T-cell (primary cell): ENCODE data around the gene TOMM22. TPM values are rescaled to one million over a fixed set of nuclear protein-coding genes. Genes with fewer than 3 reads are reported as not detected.

ENCODE experiments used
- ATAC-seq, 4 experiments: fragments of 200-7000 bp in 3 of 4; fragments of 150-1000 bp in 1 of 4; cut with Tn5 transposase; replicated peaks in 1 of 4; 1 replicate in 3 of 4; 2 replicates in 1 of 4; pipeline ENCODE4 v1.10.0; 2021; ENCODE audit warnings: moderate library complexity in 3 of 4, mild to moderate bottlenecking in 2 of 4, moderate number of reproducible peaks in 1 of 4
- CTCF ChIA-PET, 2 donors: fragments of 300-600 bp; sonication (Branson Sonifier 250); formaldehyde crosslinking; loops; one replicate each; lab custom pipeline; 2022; ENCODE audit warnings: antibody characterized with exemption in 2 of 2; lab: Charles Lee
- POLR2A ChIA-PET, 2 donors: fragments of 300-600 bp; sonication (Branson Sonifier 250); formaldehyde crosslinking; loops; one replicate each; lab custom pipeline; 2022; ENCODE audit warnings: antibody characterized with exemption in 2 of 2; lab: Charles Lee
- DNase-seq, 35 experiments: peaks; one replicate each; pipeline versions ENCODE4 v3.0.0 to v3.0.0-alpha.2; 2013 to 2023
- H3K27ac ChIP-seq: one replicate; pipeline ENCODE4 v1.5.1; 2013; ENCODE audit warnings: low read length
- H3K27me3 ChIP-seq, 2 experiments: replicated peaks in 1 of 2; 1 replicate in 1 of 2; 2 replicates in 1 of 2; pipeline versions ENCODE4 v1.6.1 to v1.7.0; 2013; ENCODE audit warnings: low read length in 1 of 2, mixed read lengths in 1 of 2; ENCODE audit not compliant: control insufficient read depth in 2 of 2, insufficient read depth in 2 of 2; ENCODE audit errors: extremely low read depth in 1 of 2
- H3K36me3 ChIP-seq, 2 donors: 1 replicate in 1 of 2; 2 replicates in 1 of 2; pipeline versions ENCODE4 v1.6.1 to v1.7.0; 2013; ENCODE audit warnings: low read length in 1 of 2; ENCODE audit not compliant: control insufficient read depth in 2 of 2, insufficient read depth in 1 of 2; ENCODE audit errors: extremely low read depth in 1 of 2
- H3K4me1 ChIP-seq, 2 experiments: 1 replicate in 1 of 2; 2 replicates in 1 of 2; pipeline versions ENCODE4 v1.6.1 to v1.7.0; 2013; ENCODE audit warnings: low read length in 2 of 2, mixed read lengths in 1 of 2; ENCODE audit not compliant: insufficient read depth in 2 of 2, control insufficient read depth in 1 of 2; ENCODE audit errors: extremely low read depth in 1 of 2
- H3K4me3 ChIP-seq, 2 donors: 1 replicate in 1 of 2; 2 replicates in 1 of 2; pipeline versions ENCODE4 v1.5.1 to v1.7.0; 2013; ENCODE audit warnings: mild to moderate bottlenecking in 2 of 2, low read length in 1 of 2, moderate library complexity in 1 of 2; ENCODE audit not compliant: control insufficient read depth in 1 of 2; ENCODE audit errors: extremely low read depth in 1 of 2
- H3K9me3 ChIP-seq: 2 replicates; pipeline ENCODE4 v1.7.0; 2013
- H3K27ac Mint-ChIP-seq, 2 donors: one replicate each; pipeline ENCODE4 v1.8.0; 2020 to 2021; ENCODE audit warnings: mild to moderate bottlenecking in 2 of 2, mixed read lengths in 2 of 2
- H3K27me3 Mint-ChIP-seq, 2 donors: one replicate each; pipeline ENCODE4 v1.8.0; 2021 to 2022; ENCODE audit warnings: mixed read lengths in 2 of 2
- H3K36me3 Mint-ChIP-seq: one replicate; pipeline ENCODE4 v1.8.0; 2021; ENCODE audit warnings: mixed read lengths
- H3K4me1 Mint-ChIP-seq, 3 donors: one replicate each; pipeline ENCODE4 v1.8.0; 2020 to 2022; ENCODE audit warnings: mixed read lengths in 3 of 3, mild to moderate bottlenecking in 1 of 3
- H3K4me3 Mint-ChIP-seq, 3 donors: one replicate each; pipeline ENCODE4 v1.8.0; 2020 to 2022; ENCODE audit warnings: mild to moderate bottlenecking in 3 of 3, mixed read lengths in 3 of 3, moderate library complexity in 3 of 3
- H3K9me3 Mint-ChIP-seq, 3 donors: one replicate each; pipeline ENCODE4 v1.8.0; 2020 to 2022; ENCODE audit warnings: mixed read lengths in 3 of 3
- WGBS: methylation state at CpG from one replicate; pipeline ENCODE4 v1.1.5; 2013; ENCODE audit warnings: missing lambda C conversion rate; ENCODE audit not compliant: insufficient coverage; 5-methylcytosine and 5-hydroxymethylcytosine counted together
- total RNA-seq, 35 experiments: library from RNA in 6 of 35; stranded (reverse) in 6 of 35; fragments of 120-200 nt in 1 of 35; gene quantifications; one replicate each; pipeline versions ENCODE4 v1.2.1 to v1.2.4 and lab custom pipeline; 2013 to 2026

TOMM22 gene
- total RNA-seq, 5 donors from 2014 or later (not counting 1 experiment from before 2014, with no cell fraction given), result 52.4 to 58.1 (median 53.3) TPM

GRCh38 chr22:38705235-38706100 lies 23.7 kb downstream of the TOMM22 start, which contains the start of gene GTPBP1:
GTPBP1 (plus strand) TSS chr22:38705944; CDS start chr22:38705956, 12 bp downstream.
- peaks cover 0 to 15% of the 10 kb centered on the region in 2 donors for H3K36me3 ChIP-seq
- DNase-seq (peak; percentile 88 to 100 (median 97)), ATAC-seq (peak; percentile 78 to 85 (median 79))
- peak within 1 kb of the TSS; percentile 92 to 95 for H3K27ac Mint-ChIP-seq
- CTCF ChIA-PET, result interaction anchor here (0.6 to 3.6 kb wide), 7 partner anchors 17 to 301 kb away, joined by 3 to 17 read pairs (median 4); partner anchors contain the start of gene TOMM22 (in 1 of the 2)
- WGBS, result 0% methylated on average over 47 of the region's 55 CpGs
- peak within 1 kb of the TSS; percentile 67 to 92 for H3K4me3 ChIP-seq
- no peaks in the 10 kb centered on the region for H3K9me3 ChIP-seq
- POLR2A ChIA-PET, result interaction anchor here (0.6 to 1.1 kb wide), 8 partner anchors 13 to 614 kb away, joined by 3 to 8 read pairs (median 4); partner anchors contain the start of gene TOMM22 (in 1 of the 2)
- peaks cover 18% of the 10 kb centered on the region for H3K36me3 Mint-ChIP-seq
- H3K4me1 Mint-ChIP-seq, result peaks cover 48 to 58% (median 53%) of the 10 kb centered on the region in 3 donors
- H3K4me1 ChIP-seq, result peaks cover 29 to 51% of the 10 kb centered on the region in 2 experiments
- H3K27me3 Mint-ChIP-seq, result no peaks in the 10 kb centered on the region
- no peaks in the 10 kb centered on the region for H3K9me3 Mint-ChIP-seq
- no peaks in the 10 kb centered on the region for H3K27me3 ChIP-seq
- peak within 1 kb of the TSS; percentile 79 for H3K27ac ChIP-seq
- H3K4me3 Mint-ChIP-seq, result peak within 1 kb of the TSS; percentile 89 to 90 (median 90)

- peaks cover 56 to 65% (median 60%) of the 10 kb centered on the region in 3 donors for H3K4me1 Mint-ChIP-seq
- H3K9me3 Mint-ChIP-seq, result no peaks in the 10 kb centered on the region
- peak in 1 of 4 experiments; percentile 0 for ATAC-seq
Measured at GRCh38 chr22:38706101-38706900, 24.5 kb downstream of the TOMM22 start.

GRCh38 chr22:38706901-38707195 lies 25.1 kb downstream of the TOMM22 start:
- H3K36me3 Mint-ChIP-seq, result peaks cover 27% of the 10 kb centered on the region
- DNase-seq (no peak), ATAC-seq (no peak)
- H3K4me3 Mint-ChIP-seq, result peak overlapping the region; percentile 89 to 90 (median 90)
- H3K9me3 Mint-ChIP-seq, result no peaks in the 10 kb centered on the region
- Histone ChIP-seq H3K4me3 (peak overlapping the region; percentile 67 to 92), H3K36me3 (peaks cover 0 to 23% of the 10 kb centered on the region in 2 donors), H3K27me3 (no peaks in the 10 kb centered on the region), H3K27ac (peak overlapping the region; percentile 50), H3K4me1 (peaks cover 26 to 43% of the 10 kb centered on the region in 2 experiments), H3K9me3 (no peaks in the 10 kb centered on the region)
- no peaks in the 10 kb centered on the region for H3K27me3 Mint-ChIP-seq
- ChIA-PET POLR2A (interaction anchor here in 1 of 2 donors (0.6 to 1.9 kb wide), 2 partner anchors 25 to 40 kb away, joined by 3 to 7 read pairs; partner anchors contain the start of gene TOMM22), CTCF (interaction anchor here (1.2 to 3.6 kb wide), 2 partner anchors 25 kb away, joined by 3 to 17 read pairs; partner anchors contain the start of gene TOMM22 (in 2 of the 2))
- peak overlapping the region; percentile 81 to 83 for H3K27ac Mint-ChIP-seq
- no CpG with 5 or more reads among the region's 4 CpGs for WGBS
- H3K4me1 Mint-ChIP-seq, result peaks cover 56 to 61% (median 59%) of the 10 kb centered on the region in 3 donors

More at GRCh38 chr22:38706101-38706900, 24.5 kb downstream of the TOMM22 start:
- Histone ChIP-seq H3K9me3 (no peaks in the 10 kb centered on the region), H3K27ac (peak overlapping the region; percentile 50), H3K27me3 (no peaks in the 10 kb centered on the region), H3K4me3 (peak overlapping the region; percentile 67 to 92), H3K4me1 (peaks cover 29 to 49% of the 10 kb centered on the region in 2 experiments), H3K36me3 (peaks cover 0 to 22% of the 10 kb centered on the region in 2 donors)
- peaks cover 26% of the 10 kb centered on the region for H3K36me3 Mint-ChIP-seq
- peak in 19 of 35 experiments; percentile 8 to 57 (median 21) for DNase-seq
- 0% methylated on average over 78 of the region's 80 CpGs for WGBS
- peak overlapping the region; percentile 81 to 83 for H3K27ac Mint-ChIP-seq
- CTCF ChIA-PET, result interaction anchor here (0.6 to 3.6 kb wide), 6 partner anchors 16 to 300 kb away, joined by 3 to 17 read pairs (median 6); partner anchors contain the start of gene TOMM22 (in 2 of the 2)
- peak overlapping the region; percentile 89 to 90 (median 90) for H3K4me3 Mint-ChIP-seq
- POLR2A ChIA-PET, result interaction anchor here in 1 of 2 donors (0.6 to 1.9 kb wide), 6 partner anchors 12 to 348 kb away, joined by 3 to 8 read pairs (median 4); partner anchors contain the start of gene TOMM22
- H3K27me3 Mint-ChIP-seq, result no peaks in the 10 kb centered on the region

- ChIA-PET CTCF (interaction anchor here (1.2 to 3.6 kb wide), 4 partner anchors 15 to 26 kb away, joined by 3 to 17 read pairs (median 6); partner anchors contain the start of gene TOMM22 (in 2 of the 2)), POLR2A (interaction anchor here in 1 of 2 donors (1.9 kb wide), 1 partner anchor 26 kb away, joined by 7 read pairs; the partner anchor contains the start of gene TOMM22)
- Mint-ChIP-seq H3K27me3 (no peaks in the 10 kb centered on the region), H3K9me3 (no peaks in the 10 kb centered on the region), H3K4me3 (peak overlapping the region; percentile 89 to 90 (median 90)), H3K36me3 (peaks cover 32% of the 10 kb centered on the region), H3K27ac (peak overlapping the region; percentile 81 to 83), H3K4me1 (peaks cover 59 to 65% (median 64%) of the 10 kb centered on the region in 3 donors)
- no peaks in the 10 kb centered on the region for H3K9me3 ChIP-seq
- peak overlapping the region in 1 of 2 donors; percentile 92 for H3K4me3 ChIP-seq
- no peak for ATAC-seq
- no peaks in the 10 kb centered on the region for H3K27me3 ChIP-seq
- no peak overlapping the region for H3K27ac ChIP-seq
- peaks cover 26 to 39% of the 10 kb centered on the region in 2 experiments for H3K4me1 ChIP-seq
- DNase-seq, result no peak
- WGBS, result no CpG with 5 or more reads among the region's 2 CpGs
- H3K36me3 ChIP-seq, result peaks cover 0 to 28% of the 10 kb centered on the region in 2 donors
Measured at GRCh38 chr22:38707346-38707745, 25.6 kb downstream of the TOMM22 start.

GRCh38 chr22:38707984-38708383 lies 26.2 kb downstream of the TOMM22 start:
- no peak for DNase-seq
- no peak overlapping the region for H3K4me3 ChIP-seq
- H3K4me1 ChIP-seq, result peaks cover 26 to 42% of the 10 kb centered on the region in 2 experiments
- Mint-ChIP-seq H3K4me1 (peaks cover 66 to 71% (median 71%) of the 10 kb centered on the region in 3 donors), H3K36me3 (peaks cover 38% of the 10 kb centered on the region), H3K27me3 (no peaks in the 10 kb centered on the region), H3K27ac (peak overlapping the region; percentile 1 to 12), H3K4me3 (peak overlapping the region; percentile 89 to 90 (median 90)), H3K9me3 (no peaks in the 10 kb centered on the region)
- H3K27me3 ChIP-seq, result no peaks in the 10 kb centered on the region
- CTCF ChIA-PET, result interaction anchor here in 1 of 2 donors (1.3 to 3.6 kb wide), 3 partner anchors 14 to 26 kb away, joined by 6 to 17 read pairs (median 7); partner anchors contain the start of gene TOMM22
- no peak for ATAC-seq
- POLR2A ChIA-PET, result interaction anchor here (0.6 to 1.9 kb wide), 2 partner anchors 26 to 51 kb away, joined by 3 to 7 read pairs; partner anchors contain the start of gene TOMM22 (in 1 of the 2)
- no peak overlapping the region for H3K27ac ChIP-seq
- WGBS, result 71% methylated on average over 1 of the region's 3 CpGs
- H3K9me3 ChIP-seq, result no peaks in the 10 kb centered on the region
- H3K36me3 ChIP-seq, result peaks cover 2 to 34% of the 10 kb centered on the region in 2 donors
